Activated T-cell treated with anti-CD3 and anti-CD28 coated beads, Interleukin-2, amount 50 U/mL, for 72 hours (primary cell): ENCODE data around the gene NOP14. TPM values are rescaled to one million over a fixed set of nuclear protein-coding genes. Genes with fewer than 3 reads are reported as not detected.

ENCODE experiments used
- ATAC-seq, 2 donors: fragments of 150-1000 bp; cut with Tn5 transposase; replicated peaks in 1 of 2; 2 replicates each; pipeline ENCODE4 v1.10.0; 2021; ENCODE audit warnings: moderate library complexity in 2 of 2, mild to moderate bottlenecking in 1 of 2
- DNase-seq, 2 donors: peaks; one replicate each; pipeline ENCODE4 v3.0.0; 2021 to 2022; ENCODE audit warnings: mixed read lengths in 1 of 2
- H3K27ac Mint-ChIP-seq: one replicate; pipeline ENCODE4 v1.8.0; 2022; ENCODE audit warnings: mild to moderate bottlenecking, moderate library complexity, mixed read lengths
- H3K27me3 Mint-ChIP-seq: one replicate; pipeline ENCODE4 v1.8.0; 2022; ENCODE audit warnings: low read depth, mixed read lengths
- H3K36me3 Mint-ChIP-seq, 2 donors: one replicate each; pipeline ENCODE4 v1.8.0; 2022; ENCODE audit warnings: mixed read lengths in 2 of 2, mild to moderate bottlenecking in 1 of 2; ENCODE audit not compliant: insufficient read depth in 2 of 2
- H3K4me1 Mint-ChIP-seq: one replicate; pipeline ENCODE4 v1.8.0; 2022; ENCODE audit warnings: low read depth, mixed read lengths
- H3K4me3 Mint-ChIP-seq, 2 donors: one replicate each; pipeline ENCODE4 v1.8.0; 2022; ENCODE audit warnings: mild to moderate bottlenecking in 2 of 2, mixed read lengths in 2 of 2, moderate library complexity in 2 of 2
- H3K9me3 Mint-ChIP-seq, 2 donors: one replicate each; pipeline ENCODE4 v1.8.0; 2022; ENCODE audit warnings: mixed read lengths in 2 of 2
- total RNA-seq, 2 donors: library from RNA; stranded (reverse); gene quantifications; one replicate each; pipeline ENCODE4 v1.2.3, GENCODE V29; 2022

The NOP14 gene
- total RNA-seq, 2 donors from 2014 or later = 72.0 to 75.8 TPM

- Mint-ChIP-seq H3K9me3 (no peaks in the 10 kb centered on the region), H3K4me3 (no peak overlapping the region), H3K4me1 (peaks cover 18% of the 10 kb centered on the region)
These were observed 61.1 kb downstream of the NOP14 start for GRCh38 chr4:2902126-2902525.

GRCh38 chr4:2901186-2901585 lies 62.0 kb downstream of the NOP14 start:
- Mint-ChIP-seq H3K27ac (no peak overlapping the region), H3K36me3 (peaks cover 8 to 30% of the 10 kb centered on the region in 2 donors), H3K4me1 (peaks cover 15% of the 10 kb centered on the region), H3K9me3 (no peaks in the 10 kb centered on the region), H3K27me3 (no peaks in the 10 kb centered on the region), H3K4me3 (no peak overlapping the region)
- ATAC-seq (no peak), DNase-seq (no peak)

More at GRCh38 chr4:2902126-2902525, 61.1 kb downstream of the NOP14 start:
- H3K36me3 Mint-ChIP-seq = peaks cover 8 to 30% of the 10 kb centered on the region in 2 donors
- ATAC-seq (no peak), DNase-seq (no peak)
- no peaks in the 10 kb centered on the region for H3K27me3 Mint-ChIP-seq
- H3K27ac Mint-ChIP-seq = peak overlapping the region; percentile 33

GRCh38 chr4:2900741-2901140 lies 62.5 kb downstream of the NOP14 start:
- Mint-ChIP-seq H3K4me3 (no peak overlapping the region), H3K36me3 (peaks cover 9 to 31% of the 10 kb centered on the region in 2 donors), H3K27ac (peak overlapping the region; percentile 6), H3K4me1 (peaks cover 13% of the 10 kb centered on the region), H3K9me3 (no peaks in the 10 kb centered on the region), H3K27me3 (no peaks in the 10 kb centered on the region)
- DNase-seq (no peak), ATAC-seq (no peak)

GRCh38 chr4:2898001-2898400 lies 65.2 kb downstream of the NOP14 start:
- Mint-ChIP-seq H3K4me1 (no peaks in the 10 kb centered on the region), H3K36me3 (peaks cover 12 to 36% of the 10 kb centered on the region in 2 donors), H3K4me3 (no peak overlapping the region), H3K27me3 (no peaks in the 10 kb centered on the region), H3K9me3 (no peaks in the 10 kb centered on the region), H3K27ac (peak overlapping the region; percentile 64)
- ATAC-seq = no peak
- DNase-seq = no peak

- H3K27ac Mint-ChIP-seq = peak overlapping the region; percentile 24
- ATAC-seq = no peak
These were observed 69.4 kb downstream of the NOP14 start for GRCh38 chr4:2893772-2894171.

GRCh38 chr4:2891294-2891693 lies 71.9 kb downstream of the NOP14 start:
- Mint-ChIP-seq H3K27ac (peak overlapping the region; percentile 50), H3K27me3 (no peaks in the 10 kb centered on the region), H3K4me1 (peaks cover 5% of the 10 kb centered on the region), H3K9me3 (no peaks in the 10 kb centered on the region), H3K4me3 (no peak overlapping the region), H3K36me3 (peaks cover 8 to 21% of the 10 kb centered on the region in 2 donors)
- DNase-seq = no peak
- ATAC-seq = no peak

More at GRCh38 chr4:2893772-2894171, 69.4 kb downstream of the NOP14 start:
- no peaks in the 10 kb centered on the region for H3K27me3 Mint-ChIP-seq
- no peak for DNase-seq
- peaks cover 7 to 21% of the 10 kb centered on the region in 2 donors for H3K36me3 Mint-ChIP-seq
- H3K4me3 Mint-ChIP-seq = no peak overlapping the region
- no peaks in the 10 kb centered on the region for H3K9me3 Mint-ChIP-seq
- H3K4me1 Mint-ChIP-seq = no peaks in the 10 kb centered on the region

- Mint-ChIP-seq H3K36me3 (peaks cover 14 to 16% of the 10 kb centered on the region in 2 donors), H3K4me3 (no peak overlapping the region), H3K4me1 (peaks cover 5% of the 10 kb centered on the region), H3K27ac (peak overlapping the region; percentile 13), H3K9me3 (no peaks in the 10 kb centered on the region), H3K27me3 (no peaks in the 10 kb centered on the region)
- DNase-seq (no peak), ATAC-seq (no peak)
These were observed 74.3 kb downstream of the NOP14 start for GRCh38 chr4:2888886-2889285.

Other genes starting within 250 kb of the NOP14 start
- 10 to 100 TPM; 72.3 to 85.8 TPM for gene TNIP2, start 207.1 kb downstream of the NOP14 start, total RNA-seq
- gene SH3BP2, start 170.3 kb downstream of the NOP14 start, total RNA-seq = 10 to 100 TPM; 60.7 to 65.6 TPM
- 100 to 1,000 TPM; 281 to 282 TPM for gene ADD1, start 119.6 kb downstream of the NOP14 start, total RNA-seq
- 1 to 10 TPM; 3.8 to 5.5 TPM for gene GRK4, start 165 bp upstream of the NOP14 start, total RNA-seq
- gene HTT-AS, start 111.1 kb upstream of the NOP14 start, total RNA-seq = not detected
- 10 to 100 TPM; 88.0 to 97.9 TPM for gene HTT, start 111.3 kb upstream of the NOP14 start, total RNA-seq